Neural progenitor cell (in vitro differentiated cells): ENCODE measurements around the gene PLPP2. TPM values are rescaled to one million over a fixed set of nuclear protein-coding genes. Genes with fewer than 3 reads are reported as not detected.

Experiments
- DNase-seq: peaks from one replicate; pipeline ENCODE4 v3.0.0-alpha.2; 2016; ENCODE audit warnings: low spot score
- H2AFZ ChIP-seq: fragments of 200-600 bp; sonication (generic); replicated peaks from 2 replicates; pipeline ENCODE4 v1.6.1; 2016; ENCODE audit warnings: antibody characterized with exemption
- H3F3A ChIP-seq: fragments of 200-600 bp; sonication (generic); 2 replicates; pipeline ENCODE4 v1.6.1; 2016; ENCODE audit warnings: antibody characterized with exemption, low read depth
- H3K27ac ChIP-seq: fragments of 200-600 bp; sonication (generic); 2 replicates; pipeline ENCODE4 v1.5.1; 2016; ENCODE audit warnings: mild to moderate bottlenecking
- H3K27me3 ChIP-seq: fragments of 200-600 bp; sonication (generic); 2 replicates; pipeline ENCODE4 v1.6.1; 2016; ENCODE audit warnings: mild to moderate bottlenecking, moderate library complexity
- H3K36me3 ChIP-seq: fragments of 200-600 bp; sonication (generic); 2 replicates; pipeline ENCODE4 v1.5.1; 2016
- H3K4me1 ChIP-seq: fragments of 200-600 bp; sonication (generic); 2 replicates; pipeline ENCODE4 v1.6.1; 2016; ENCODE audit warnings: mixed run types
- H3K4me2 ChIP-seq: fragments of 200-600 bp; sonication (generic); 2 replicates; pipeline ENCODE4 v1.6.1; 2016
- H3K4me3 ChIP-seq: fragments of 200-600 bp; sonication (generic); 2 replicates; pipeline ENCODE4 v1.5.1; 2016
- H3K79me2 ChIP-seq: fragments of 200-600 bp; sonication (generic); 2 replicates; pipeline ENCODE4 v1.6.1; 2016; ENCODE audit warnings: low read depth
- H3K9ac ChIP-seq: fragments of 200-600 bp; sonication (generic); 2 replicates; pipeline ENCODE4 v1.6.1; 2016
- H3K9me3 ChIP-seq: fragments of 200-600 bp; sonication (generic); 2 replicates; pipeline ENCODE4 v1.5.1; 2016; ENCODE audit warnings: low read depth
- H4K20me1 ChIP-seq: fragments of 200-600 bp; sonication (generic); 2 replicates; pipeline ENCODE4 v1.6.1; 2016; ENCODE audit warnings: low read depth
- H3K27ac Mint-ChIP-seq: 3 replicates; pipeline ENCODE4 v1.8.0; 2021; ENCODE audit warnings: mixed read lengths
- H3K27me3 Mint-ChIP-seq: 2 replicates; pipeline ENCODE4 v1.8.0; 2022; ENCODE audit warnings: low read depth, mild to moderate bottlenecking, inconsistent platforms, moderate library complexity, mixed read lengths; ENCODE audit not compliant: insufficient read depth
- H3K36me3 Mint-ChIP-seq: 3 replicates; pipeline ENCODE4 v1.8.0; 2021; ENCODE audit warnings: mixed read lengths
- H3K4me1 Mint-ChIP-seq: 3 replicates; pipeline ENCODE4 v1.8.0; 2021; ENCODE audit warnings: mixed read lengths
- H3K4me3 Mint-ChIP-seq: 3 replicates; pipeline ENCODE4 v1.8.0; 2021; ENCODE audit warnings: mild to moderate bottlenecking, moderate library complexity, mixed read lengths
- H3K9me3 Mint-ChIP-seq: 3 replicates; pipeline ENCODE4 v1.8.0; 2020; ENCODE audit warnings: mixed read lengths
- CTCF ChIP-seq: fragments of 200-600 bp; sonication (generic); IDR thresholded peaks from 2 replicates; pipeline ENCODE4 v1.5.1; 2017; ENCODE audit warnings: antibody characterized with exemption, mild to moderate bottlenecking
- EZH2 ChIP-seq: fragments of 200-600 bp; sonication (generic); IDR thresholded peaks from 2 replicates; pipeline ENCODE4 v1.6.1; 2017; ENCODE audit warnings: antibody characterized with exemption, mild to moderate bottlenecking, moderate library complexity
- EZH2phosphoT487 ChIP-seq: fragments of 200-600 bp; sonication (generic); IDR thresholded peaks from 2 replicates; pipeline ENCODE4 v1.6.1; 2017; ENCODE audit warnings: antibody characterized with exemption
- total RNA-seq: library from RNA; depleted of rRNA; stranded (reverse); fragments of >200 nt; gene quantifications from 2 replicates; pipeline ENCODE4 v1.2.3, GENCODE V29; 2015; ENCODE audit warnings: low replicate concordance

The PLPP2 gene
- total RNA-seq, 1 donor from 2014 or later: not detected

- H3K4me3 ChIP-seq: no peak overlapping the region
- peaks cover 42% of the 10 kb centered on the region for H3K27me3 ChIP-seq
- DNase-seq: no peak
- Mint-ChIP-seq H3K4me3 (no peak overlapping the region), H3K9me3 (no peaks in the 10 kb centered on the region), H3K27me3 (peaks cover 15% of the 10 kb centered on the region), H3K4me1 (peaks cover 10% of the 10 kb centered on the region), H3K27ac (no peak overlapping the region), H3K36me3 (no peaks in the 10 kb centered on the region)
- no peaks in the 10 kb centered on the region for H3K9me3 ChIP-seq
- no peak overlapping the region for H3K27ac ChIP-seq
- peaks cover 16% of the 10 kb centered on the region for H4K20me1 ChIP-seq
- H3F3A ChIP-seq: peaks cover 6% of the 10 kb centered on the region
- no peaks in the 10 kb centered on the region for H3K79me2 ChIP-seq
- TF ChIP-seq EZH2phosphoT487 (no peak), CTCF (no peak), EZH2 (no peak)
- no peaks in the 10 kb centered on the region for H3K36me3 ChIP-seq
- no peak overlapping the region for H3K4me2 ChIP-seq
- no peak overlapping the region for H3K9ac ChIP-seq
- H2AFZ ChIP-seq: no peak overlapping the region
- H3K4me1 ChIP-seq: peaks cover 11% of the 10 kb centered on the region
These were observed 3.8 kb downstream of the PLPP2 start for GRCh38 chr19:287381-287871.

GRCh38 chr19:283395-283794 lies 7.8 kb downstream of the PLPP2 start:
- Histone ChIP-seq H3K9ac (no peak overlapping the region), H4K20me1 (peaks cover 39% of the 10 kb centered on the region), H3K4me1 (peaks cover 12% of the 10 kb centered on the region), H2AFZ (no peak overlapping the region), H3K4me3 (no peak overlapping the region), H3K27me3 (peaks cover 21% of the 10 kb centered on the region), H3K4me2 (no peak overlapping the region), H3K9me3 (no peaks in the 10 kb centered on the region), H3K36me3 (no peaks in the 10 kb centered on the region), H3F3A (peaks cover 13% of the 10 kb centered on the region), H3K79me2 (no peaks in the 10 kb centered on the region), H3K27ac (no peak overlapping the region)
- Mint-ChIP-seq H3K27me3 (peaks cover 20% of the 10 kb centered on the region), H3K9me3 (no peaks in the 10 kb centered on the region), H3K4me1 (peaks cover 16% of the 10 kb centered on the region), H3K36me3 (no peaks in the 10 kb centered on the region), H3K27ac (no peak overlapping the region), H3K4me3 (no peak overlapping the region)
- DNase-seq: no peak
- TF ChIP-seq EZH2: no peak
- no peak for TF ChIP-seq CTCF
- TF ChIP-seq EZH2phosphoT487: no peak

GRCh38 chr19:282501-282900 lies 8.7 kb downstream of the PLPP2 start:
- Histone ChIP-seq H2AFZ (no peak overlapping the region), H4K20me1 (peaks cover 46% of the 10 kb centered on the region), H3K36me3 (no peaks in the 10 kb centered on the region), H3K27me3 (peaks cover 25% of the 10 kb centered on the region), H3K4me3 (no peak overlapping the region), H3K9me3 (no peaks in the 10 kb centered on the region), H3K4me2 (no peak overlapping the region), H3K27ac (no peak overlapping the region), H3K9ac (no peak overlapping the region), H3K79me2 (no peaks in the 10 kb centered on the region), H3F3A (peaks cover 13% of the 10 kb centered on the region), H3K4me1 (peaks cover 12% of the 10 kb centered on the region)
- H3K9me3 Mint-ChIP-seq: no peaks in the 10 kb centered on the region
- no peaks in the 10 kb centered on the region for H3K36me3 Mint-ChIP-seq
- peak overlapping the region; percentile 27 for H3K4me3 Mint-ChIP-seq
- no peak for DNase-seq
- peaks cover 20% of the 10 kb centered on the region for H3K4me1 Mint-ChIP-seq
- H3K27ac Mint-ChIP-seq: no peak overlapping the region
- TF ChIP-seq CTCF (no peak), EZH2phosphoT487 (no peak), EZH2 (no peak)
- H3K27me3 Mint-ChIP-seq: peaks cover 25% of the 10 kb centered on the region
